ENCODE data around the gene CHRM4. TPM values are rescaled to one million over a fixed set of nuclear protein-coding genes. Genes with fewer than 3 reads are reported as not detected.

Gene CHRM4
- total RNA-seq, 1 experiment from 2014 or later = not detected

DNA sequence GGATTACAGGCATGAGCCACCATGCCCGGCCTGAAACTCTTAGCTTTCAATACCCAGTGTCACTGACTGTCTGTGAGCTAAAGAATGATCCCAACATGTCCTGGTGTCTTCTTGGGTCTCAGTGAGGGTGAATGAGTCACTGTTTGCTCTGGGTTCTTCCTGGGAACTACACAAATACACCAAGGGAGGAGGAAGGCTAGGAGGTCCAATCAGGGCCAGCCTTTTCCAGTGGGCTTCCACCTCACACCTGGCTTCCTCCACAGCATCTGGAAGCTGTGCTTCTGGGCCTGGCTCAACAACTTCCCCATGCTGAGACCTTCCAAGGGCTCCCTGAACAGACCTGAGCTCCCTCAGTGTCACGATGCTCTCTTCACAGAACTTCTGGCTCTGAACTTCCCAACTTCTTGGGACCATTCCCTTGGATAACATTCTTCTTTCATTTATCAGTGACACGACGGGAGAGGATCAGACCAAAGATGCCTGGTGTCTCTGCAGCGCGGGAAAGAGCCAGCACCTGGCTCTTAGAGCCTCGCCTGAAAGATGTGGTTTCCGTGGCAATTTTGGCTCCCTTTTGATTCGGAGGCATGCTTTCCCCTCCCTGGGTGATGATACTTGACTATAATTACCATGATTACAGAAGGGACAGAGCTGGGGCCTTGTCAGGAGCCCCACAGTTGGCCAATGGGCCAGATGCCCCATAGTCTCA lies 22.3 kb upstream of the CHRM4 start:
- TF ChIP-seq, protein P1, sequence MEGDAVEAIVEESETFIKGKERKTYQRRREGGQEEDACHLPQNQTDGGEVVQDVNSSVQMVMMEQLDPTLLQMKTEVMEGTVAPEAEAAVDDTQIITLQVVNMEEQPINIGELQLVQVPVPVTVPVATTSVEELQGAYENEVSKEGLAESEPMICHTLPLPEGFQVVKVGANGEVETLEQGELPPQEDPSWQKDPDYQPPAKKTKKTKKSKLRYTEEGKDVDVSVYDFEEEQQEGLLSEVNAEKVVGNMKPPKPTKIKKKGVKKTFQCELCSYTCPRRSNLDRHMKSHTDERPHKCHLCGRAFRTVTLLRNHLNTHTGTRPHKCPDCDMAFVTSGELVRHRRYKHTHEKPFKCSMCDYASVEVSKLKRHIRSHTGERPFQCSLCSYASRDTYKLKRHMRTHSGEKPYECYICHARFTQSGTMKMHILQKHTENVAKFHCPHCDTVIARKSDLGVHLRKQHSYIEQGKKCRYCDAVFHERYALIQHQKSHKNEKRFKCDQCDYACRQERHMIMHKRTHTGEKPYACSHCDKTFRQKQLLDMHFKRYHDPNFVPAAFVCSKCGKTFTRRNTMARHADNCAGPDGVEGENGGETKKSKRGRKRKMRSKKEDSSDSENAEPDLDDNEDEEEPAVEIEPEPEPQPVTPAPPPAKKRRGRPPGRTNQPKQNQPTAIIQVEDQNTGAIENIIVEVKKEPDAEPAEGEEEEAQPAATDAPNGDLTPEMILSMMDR (IDR thresholded peaks at IDR 0.05; ENCODE audit: unreplicated experiment) = no peak
- BruUV-seq (replicated peaks) = no TSS peak
- no peak for DNase-seq
- no peak overlapping the region for H3K4me3 Mint-ChIP-seq (ENCODE audit: low read depth, unreplicated experiment)
- no peak overlapping the region for H3K27ac Mint-ChIP-seq (ENCODE audit: unreplicated experiment)
- H3K4me1 Mint-ChIP-seq (ENCODE audit: low read depth, unreplicated experiment) = no peaks in the 10 kb centered on the region
- H3K27me3 Mint-ChIP-seq (ENCODE audit: unreplicated experiment) = no peaks in the 10 kb centered on the region
- intact Hi-C loops (cut with micrococcal nuclease; ENCODE audit: unreplicated experiment) = no loop called here
- H3K36me3 Mint-ChIP-seq (ENCODE audit: insufficient read depth, unreplicated experiment) = peaks cover 11% of the 10 kb centered on the region
- CTCF ChIA-PET = no interaction called here
- H3K9me3 Mint-ChIP-seq (ENCODE audit: low read depth, unreplicated experiment) = no peaks in the 10 kb centered on the region

- intact Hi-C loops (cut with micrococcal nuclease; ENCODE audit: unreplicated experiment) = no loop called here
- no peaks in the 10 kb centered on the region for H3K4me1 Mint-ChIP-seq (ENCODE audit: low read depth, unreplicated experiment)
- H3K9me3 Mint-ChIP-seq (ENCODE audit: low read depth, unreplicated experiment) = no peaks in the 10 kb centered on the region
- no peak overlapping the region for H3K4me3 Mint-ChIP-seq (ENCODE audit: low read depth, unreplicated experiment)
- H3K36me3 Mint-ChIP-seq (ENCODE audit: insufficient read depth, unreplicated experiment) = peaks cover 7% of the 10 kb centered on the region
- TF ChIP-seq, protein P1 (IDR thresholded peaks at IDR 0.05; ENCODE audit: unreplicated experiment) = no peak
- BruUV-seq (replicated peaks) = no TSS peak
- H3K27me3 Mint-ChIP-seq (ENCODE audit: unreplicated experiment) = no peaks in the 10 kb centered on the region
- no peak overlapping the region for H3K27ac Mint-ChIP-seq (ENCODE audit: unreplicated experiment)
- CTCF ChIA-PET = interaction anchor here (0.7 kb wide), 1 partner anchor 1311 kb away, joined by 3 read pairs; no protein-coding TSS in a partner anchor
- no peak for DNase-seq
Measured at GRCh38 chr11:46410021-46410420, 18.4 kb upstream of the CHRM4 start.

- Mint-ChIP-seq H3K27ac (ENCODE audit: unreplicated experiment) (no peak overlapping the region), H3K9me3 (ENCODE audit: low read depth, unreplicated experiment) (no peaks in the 10 kb centered on the region), H3K4me1 (ENCODE audit: low read depth, unreplicated experiment) (no peaks in the 10 kb centered on the region), H3K4me3 (ENCODE audit: low read depth, unreplicated experiment) (no peak overlapping the region), H3K36me3 (ENCODE audit: insufficient read depth, unreplicated experiment) (peaks cover 5% of the 10 kb centered on the region), H3K27me3 (ENCODE audit: unreplicated experiment) (no peaks in the 10 kb centered on the region)
- CTCF ChIA-PET = no interaction called here
- DNase-seq = no peak
- intact Hi-C loops (cut with micrococcal nuclease; ENCODE audit: unreplicated experiment) = no loop called here
- no TSS peak for BruUV-seq (replicated peaks)
- TF ChIP-seq, protein P1 (IDR thresholded peaks at IDR 0.05; ENCODE audit: unreplicated experiment) = no peak
Measured at GRCh38 chr11:46408407-46408986, 16.9 kb upstream of the CHRM4 start.

- TF ChIP-seq, protein P1 (IDR thresholded peaks at IDR 0.05; ENCODE audit: unreplicated experiment) = no peak
- BruUV-seq (replicated peaks) = no TSS peak
- Mint-ChIP-seq H3K9me3 (ENCODE audit: low read depth, unreplicated experiment) (no peaks in the 10 kb centered on the region), H3K36me3 (ENCODE audit: insufficient read depth, unreplicated experiment) (peaks cover 5% of the 10 kb centered on the region), H3K27me3 (ENCODE audit: unreplicated experiment) (no peaks in the 10 kb centered on the region), H3K4me3 (ENCODE audit: low read depth, unreplicated experiment) (no peak overlapping the region), H3K4me1 (ENCODE audit: low read depth, unreplicated experiment) (no peaks in the 10 kb centered on the region), H3K27ac (ENCODE audit: unreplicated experiment) (no peak overlapping the region)
- intact Hi-C loops (cut with micrococcal nuclease; ENCODE audit: unreplicated experiment) = no loop called here
- DNase-seq = no peak
- CTCF ChIA-PET = interaction anchor here (0.6 kb wide), 1 partner anchor 17 kb away, joined by 3 read pairs; no protein-coding TSS in a partner anchor
Measured at GRCh38 chr11:46407635-46408034, 16.1 kb upstream of the CHRM4 start.
